ENCODE data around the gene ROCK2.

The ROCK2 gene

DNA sequence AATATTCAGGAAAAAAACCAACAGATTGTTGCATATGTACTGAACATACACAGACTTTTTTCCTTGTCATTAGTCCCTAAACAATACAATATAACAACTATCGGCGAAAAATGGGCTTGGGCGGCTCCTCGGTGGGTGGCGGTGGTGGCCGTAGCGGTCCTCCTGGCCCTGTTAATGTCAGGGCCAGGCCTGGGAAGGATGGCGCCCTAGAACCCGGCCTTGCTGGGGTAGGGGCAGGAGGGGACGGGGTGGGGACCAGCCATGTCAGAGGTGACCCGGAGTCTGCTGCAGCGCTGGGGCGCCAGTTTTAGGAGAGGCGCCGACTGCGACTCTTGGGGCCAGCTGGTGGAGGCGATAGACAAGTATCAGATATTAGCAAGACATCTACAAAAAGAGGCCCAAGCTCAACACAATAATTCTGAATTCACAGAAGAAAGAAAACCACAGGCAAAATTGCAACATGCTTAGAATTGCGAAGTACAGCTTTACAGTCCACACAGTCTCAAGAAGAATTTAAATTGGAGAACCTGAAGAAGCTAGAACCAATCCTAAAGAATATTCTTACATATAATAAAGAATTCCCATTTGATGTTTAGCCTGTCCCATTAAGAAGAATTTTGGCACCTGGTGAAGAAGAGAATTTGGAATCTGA is 36.5 kb downstream of the ROCK2 start:
- TF ChIP-seq, protein P1, sequence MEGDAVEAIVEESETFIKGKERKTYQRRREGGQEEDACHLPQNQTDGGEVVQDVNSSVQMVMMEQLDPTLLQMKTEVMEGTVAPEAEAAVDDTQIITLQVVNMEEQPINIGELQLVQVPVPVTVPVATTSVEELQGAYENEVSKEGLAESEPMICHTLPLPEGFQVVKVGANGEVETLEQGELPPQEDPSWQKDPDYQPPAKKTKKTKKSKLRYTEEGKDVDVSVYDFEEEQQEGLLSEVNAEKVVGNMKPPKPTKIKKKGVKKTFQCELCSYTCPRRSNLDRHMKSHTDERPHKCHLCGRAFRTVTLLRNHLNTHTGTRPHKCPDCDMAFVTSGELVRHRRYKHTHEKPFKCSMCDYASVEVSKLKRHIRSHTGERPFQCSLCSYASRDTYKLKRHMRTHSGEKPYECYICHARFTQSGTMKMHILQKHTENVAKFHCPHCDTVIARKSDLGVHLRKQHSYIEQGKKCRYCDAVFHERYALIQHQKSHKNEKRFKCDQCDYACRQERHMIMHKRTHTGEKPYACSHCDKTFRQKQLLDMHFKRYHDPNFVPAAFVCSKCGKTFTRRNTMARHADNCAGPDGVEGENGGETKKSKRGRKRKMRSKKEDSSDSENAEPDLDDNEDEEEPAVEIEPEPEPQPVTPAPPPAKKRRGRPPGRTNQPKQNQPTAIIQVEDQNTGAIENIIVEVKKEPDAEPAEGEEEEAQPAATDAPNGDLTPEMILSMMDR (IDR thresholded peaks at IDR 0.05; ENCODE audit: extremely low read depth, missing control alignments): no peak
- DNase-seq (ENCODE audit: low spot score): no peak

DNA sequence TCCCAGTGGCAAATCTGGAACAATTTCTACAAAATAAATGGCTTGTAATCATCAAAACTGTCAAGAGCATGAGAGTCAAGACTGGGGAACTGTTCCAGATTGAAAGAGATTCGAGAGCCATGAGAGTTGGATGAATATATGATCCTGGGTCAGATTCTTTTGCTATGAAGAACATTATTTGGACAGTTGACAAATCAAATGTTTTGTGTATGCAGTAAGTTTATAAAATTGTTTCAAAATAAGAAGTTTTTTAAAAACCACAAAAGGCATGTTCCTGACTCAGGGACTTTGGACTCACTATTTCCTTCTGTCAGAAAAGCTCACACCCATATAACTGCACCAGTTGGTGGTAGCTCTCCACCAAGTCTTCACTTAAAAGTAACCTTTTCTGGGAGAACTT is 38.5 kb downstream of the ROCK2 start:
- no peak for DNase-seq (ENCODE audit: low spot score)
- TF ChIP-seq, protein P1 (IDR thresholded peaks at IDR 0.05; ENCODE audit: extremely low read depth, missing control alignments): no peak

DNA sequence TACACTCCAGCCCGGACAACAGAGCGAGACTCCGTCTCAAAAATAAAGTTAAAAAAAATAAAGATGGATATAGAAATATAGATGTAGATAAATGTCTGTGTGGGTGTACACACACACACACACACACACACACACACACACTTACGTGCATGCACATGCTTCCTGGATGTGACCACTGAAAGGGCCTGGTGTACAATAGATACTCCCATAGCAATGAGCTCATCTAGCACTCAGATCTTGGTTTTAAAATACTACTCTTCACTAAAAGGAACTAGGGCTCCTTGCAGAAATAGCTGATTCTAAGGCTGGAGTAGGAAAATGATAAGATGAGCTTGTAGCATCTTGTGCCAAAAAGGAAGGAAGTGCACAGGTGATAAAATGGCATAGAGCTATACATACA is 39.1 kb downstream of the ROCK2 start:
- no peak for DNase-seq (ENCODE audit: low spot score)
- TF ChIP-seq, protein P1 (IDR thresholded peaks at IDR 0.05; ENCODE audit: extremely low read depth, missing control alignments): no peak

DNA sequence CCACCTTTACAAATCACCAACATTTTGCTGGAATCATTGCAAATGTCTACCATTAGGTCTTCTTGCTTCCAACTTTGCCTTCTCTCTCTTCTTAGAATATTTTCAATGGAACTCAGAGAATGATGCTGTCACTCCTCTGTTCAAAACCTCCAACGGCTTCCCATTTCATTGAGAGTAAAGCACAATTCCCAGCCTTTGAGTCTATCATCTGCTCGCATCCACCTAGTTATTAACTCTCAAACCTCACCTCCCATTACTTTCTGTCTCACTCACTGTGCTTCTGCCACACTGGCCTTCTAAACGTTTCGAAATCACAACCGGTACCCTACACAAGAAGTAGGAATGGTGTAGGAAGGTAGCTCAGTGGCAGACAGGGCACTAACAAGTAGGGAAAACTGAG is 40.0 kb downstream of the ROCK2 start:
- TF ChIP-seq, protein P1 (IDR thresholded peaks at IDR 0.05; ENCODE audit: extremely low read depth, missing control alignments): no peak
- no peak for DNase-seq (ENCODE audit: low spot score)

DNA sequence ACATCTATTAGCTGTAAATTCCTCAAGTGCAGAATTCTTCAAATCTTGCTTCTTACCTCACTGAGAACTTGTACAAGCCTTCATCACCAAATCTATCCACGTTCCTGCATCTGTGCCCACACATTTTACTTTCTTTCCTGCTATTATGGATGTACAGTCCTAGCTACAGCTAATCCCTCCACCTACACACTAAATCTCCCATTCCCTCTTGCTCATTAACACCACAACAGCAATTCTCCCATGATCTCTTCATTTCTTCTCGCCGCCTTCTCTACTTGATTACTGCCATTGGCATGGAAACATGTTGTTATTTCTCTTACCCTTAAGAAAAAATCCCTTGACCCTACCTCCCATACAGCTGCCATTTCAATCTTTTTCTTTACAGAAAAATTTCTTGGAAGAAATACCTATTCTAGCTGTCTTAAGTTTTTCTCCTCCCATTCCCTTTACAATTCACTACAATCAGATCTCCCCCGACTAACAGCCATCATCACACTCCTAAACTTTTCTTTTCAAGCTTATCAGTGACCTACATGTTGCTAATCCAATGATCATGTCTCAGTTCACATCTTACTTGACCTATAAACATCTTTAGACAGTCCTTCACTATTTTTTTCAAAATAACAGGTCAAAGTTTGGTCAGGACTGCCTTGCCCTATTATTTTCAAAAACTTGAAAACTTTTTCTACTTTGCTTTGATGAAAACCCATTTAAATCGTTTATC is 41.0 kb downstream of the ROCK2 start:
- no peak for DNase-seq (ENCODE audit: low spot score)

DNA sequence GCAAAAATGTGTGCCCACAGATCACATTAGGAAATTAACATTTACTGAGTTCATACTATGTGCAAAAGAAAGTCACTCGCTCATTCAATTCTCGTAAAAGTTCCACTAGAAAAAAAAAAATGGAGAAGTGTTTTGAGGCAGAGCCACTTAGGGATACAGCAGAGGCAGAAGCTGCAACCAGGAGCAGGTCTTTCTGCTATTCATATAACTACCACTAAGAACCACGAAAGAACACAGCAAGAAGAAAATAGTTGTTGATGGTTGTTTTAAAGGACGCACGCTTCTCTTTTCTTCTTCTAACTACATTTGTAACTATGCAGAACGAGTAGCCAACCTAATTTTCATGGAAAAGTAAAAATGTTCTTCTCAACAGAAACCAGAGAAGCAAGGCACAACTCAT is 45.0 kb downstream of the ROCK2 start:
- DNase-seq (ENCODE audit: low spot score): no peak
- TF ChIP-seq, protein P1 (IDR thresholded peaks at IDR 0.05; ENCODE audit: extremely low read depth, missing control alignments): no peak

More for the DNA sequence above, 41.0 kb downstream of the ROCK2 start:
- TF ChIP-seq, protein P1 (IDR thresholded peaks at IDR 0.05; ENCODE audit: extremely low read depth, missing control alignments): no peak

DNA sequence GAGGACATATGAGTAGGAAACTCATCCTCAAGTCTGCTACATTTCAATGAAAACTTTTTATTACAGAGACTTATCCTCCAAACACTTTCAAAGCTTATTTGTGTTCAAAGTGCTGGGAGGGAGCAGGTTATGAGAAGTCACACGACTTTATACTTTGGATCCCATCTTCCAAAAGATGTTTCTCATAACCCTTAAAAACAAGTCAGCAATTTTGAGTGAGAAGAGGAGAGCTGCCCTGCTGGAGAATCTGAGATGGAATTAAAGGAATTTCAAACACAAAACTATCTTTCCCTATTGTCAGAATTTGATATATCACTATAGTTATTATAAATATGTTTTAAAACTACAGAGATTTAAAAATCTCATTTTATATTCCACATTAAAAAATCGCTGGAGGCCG is 45.8 kb downstream of the ROCK2 start:
- TF ChIP-seq, protein P1 (IDR thresholded peaks at IDR 0.05; ENCODE audit: extremely low read depth, missing control alignments): no peak
- no peak for DNase-seq (ENCODE audit: low spot score)

All from GM20000 (cell line).